Upper lobe of left lung (tissue), 4 donors: Measurements from ENCODE around the gene TRMT1.

Experiments used
- POLR2AphosphoS5 ChIP-seq, 2 donors: sonication (generic); formaldehyde crosslinking; IDR thresholded peaks; one replicate each; pipeline ENCODE4 v1.5.1; 2017; ENCODE audit warnings: antibody characterized with exemption in 2 of 2
- TF ChIP-seq, protein P1 (sequence below), 6 experiments: fragments of 450-650 bp in 4 of 6; fragments of 200-600 bp in 2 of 6; sonication (generic) in 2 of 6; IDR thresholded peaks; one replicate each; pipeline ENCODE4 v1.5.1; 2016 to 2019; ENCODE audit warnings: antibody characterized with exemption in 6 of 6

GRCh38 chr19:13149628-13150186 is 33.2 kb upstream of the TRMT1 start:
- TF ChIP-seq, protein P1, sequence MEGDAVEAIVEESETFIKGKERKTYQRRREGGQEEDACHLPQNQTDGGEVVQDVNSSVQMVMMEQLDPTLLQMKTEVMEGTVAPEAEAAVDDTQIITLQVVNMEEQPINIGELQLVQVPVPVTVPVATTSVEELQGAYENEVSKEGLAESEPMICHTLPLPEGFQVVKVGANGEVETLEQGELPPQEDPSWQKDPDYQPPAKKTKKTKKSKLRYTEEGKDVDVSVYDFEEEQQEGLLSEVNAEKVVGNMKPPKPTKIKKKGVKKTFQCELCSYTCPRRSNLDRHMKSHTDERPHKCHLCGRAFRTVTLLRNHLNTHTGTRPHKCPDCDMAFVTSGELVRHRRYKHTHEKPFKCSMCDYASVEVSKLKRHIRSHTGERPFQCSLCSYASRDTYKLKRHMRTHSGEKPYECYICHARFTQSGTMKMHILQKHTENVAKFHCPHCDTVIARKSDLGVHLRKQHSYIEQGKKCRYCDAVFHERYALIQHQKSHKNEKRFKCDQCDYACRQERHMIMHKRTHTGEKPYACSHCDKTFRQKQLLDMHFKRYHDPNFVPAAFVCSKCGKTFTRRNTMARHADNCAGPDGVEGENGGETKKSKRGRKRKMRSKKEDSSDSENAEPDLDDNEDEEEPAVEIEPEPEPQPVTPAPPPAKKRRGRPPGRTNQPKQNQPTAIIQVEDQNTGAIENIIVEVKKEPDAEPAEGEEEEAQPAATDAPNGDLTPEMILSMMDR (IDR thresholded peaks at IDR 0.05): no peak
- TF ChIP-seq POLR2AphosphoS5 (IDR thresholded peaks at IDR 0.05): no peak
